Tibial nerve (tissue), 3 donors: Measurements from ENCODE around the gene MITF.

Experiments used
- CTCF ChIP-seq, 5 experiments: fragments of 200-600 bp in 3 of 5; fragments of 450-650 bp in 2 of 5; sonication (generic) in 3 of 5; IDR thresholded peaks; one replicate each; pipeline ENCODE4 v1.5.1; 2016 to 2019; ENCODE audit warnings: antibody characterized with exemption in 5 of 5, mild to moderate bottlenecking in 3 of 5, moderate library complexity in 2 of 5
- POLR2A ChIP-seq, 2 donors: fragments of 450-650 bp; IDR thresholded peaks; one replicate each; pipeline ENCODE4 v1.6.1; 2017; ENCODE audit warnings: antibody characterized with exemption in 2 of 2, mild to moderate bottlenecking in 2 of 2, moderate library complexity in 2 of 2

GRCh38 chr3:69819282-69819681 lies 80.0 kb downstream of the MITF start:
- TF ChIP-seq POLR2A (IDR thresholded peaks at IDR 0.05) (no peak), CTCF (IDR thresholded peaks at IDR 0.05) (no peak)
